NCI-H187 treated with DMSO at 0.1 percent for 48 hours (cell line): ENCODE data around the gene MCU.
"Not testable (repeated sequence)": the region's sequence is repeated elsewhere in the genome, so short reads cannot be mapped to it uniquely, and the experiment has no call there.

Experiments used
- DNase-seq: peaks from one replicate; lab custom pipeline; 2025; lab: John Stamatoyannopoulos, UW

The MCU gene

GRCh38 chr10:72691863-72692743 is at the start of gene MCU:
TSS of gene MCU (plus strand) at chr10:72692143. CDS start at chr10:72692152, 9 bp downstream.
- peak; percentile 67 for DNase-seq

GRCh38 chr10:72642318-72642717 is 49.6 kb upstream of the MCU start:
- no peak for DNase-seq

GRCh38 chr10:72645263-72645858 is 46.6 kb upstream of the MCU start:
- no peak for DNase-seq

- not testable (repeated sequence) for DNase-seq
These were observed 45.0 kb upstream of the MCU start for GRCh38 chr10:72646971-72647370.

GRCh38 chr10:72648301-72648700 is 43.6 kb upstream of the MCU start:
- DNase-seq: no peak

GRCh38 chr10:72649291-72649690 is 42.7 kb upstream of the MCU start:
- no peak for DNase-seq

GRCh38 chr10:72653383-72654096 is 38.4 kb upstream of the MCU start:
- DNase-seq: no peak

GRCh38 chr10:72654720-72655119 is 37.2 kb upstream of the MCU start:
- DNase-seq: no peak

GRCh38 chr10:72658696-72659400 is 33.1 kb upstream of the MCU start:
- DNase-seq: no peak

GRCh38 chr10:72659694-72660093 is 32.2 kb upstream of the MCU start:
- DNase-seq: no peak

GRCh38 chr10:72660220-72660619 is 31.7 kb upstream of the MCU start:
- no peak for DNase-seq

- DNase-seq: no peak
These were observed 30.5 kb upstream of the MCU start for GRCh38 chr10:72661431-72661830.

GRCh38 chr10:72663971-72664370 is 28.0 kb upstream of the MCU start:
- no peak for DNase-seq

GRCh38 chr10:72665925-72666324 is 26.0 kb upstream of the MCU start:
- DNase-seq: no peak

- DNase-seq: no peak
These were observed 24.6 kb upstream of the MCU start for GRCh38 chr10:72667207-72667864.

GRCh38 chr10:72673280-72673679 is 18.7 kb upstream of the MCU start:
- no peak for DNase-seq

- not testable (repeated sequence) for DNase-seq
These were observed 17.8 kb upstream of the MCU start for GRCh38 chr10:72674174-72674573.

- no peak for DNase-seq
These were observed 12.1 kb upstream of the MCU start for GRCh38 chr10:72679838-72680241.

GRCh38 chr10:72682638-72683037 is 9.3 kb upstream of the MCU start:
- no peak for DNase-seq

GRCh38 chr10:72685264-72685921 is 6.5 kb upstream of the MCU start:
- DNase-seq: no peak

- DNase-seq: not testable (repeated sequence)
These were observed 5.5 kb upstream of the MCU start for GRCh38 chr10:72686430-72686829.
